K562 (cell line): Measurements from ENCODE around the gene DHPS. TPM values are rescaled to one million over a fixed set of nuclear protein-coding genes. Genes with fewer than 3 reads are reported as not detected.

Experiments
- ASH1L ChIP-seq: fragments of 450-650 bp; IDR thresholded peaks from 2 replicates; pipeline ENCODE4 v1.6.1; 2018; ENCODE audit warnings: borderline replicate concordance, mild to moderate bottlenecking, low read depth; ENCODE audit not compliant: partially characterized antibody
- E2F6 ChIP-seq, 2 experiments: IDR thresholded peaks; 2 replicates each; pipeline ENCODE4 v1.6.1; 2011; ENCODE audit warnings: borderline replicate concordance in 1 of 2, control low read depth in 1 of 2, low read depth in 1 of 2, low read length in 1 of 2, mild to moderate bottlenecking in 1 of 2, mixed read lengths in 1 of 2, moderate library complexity in 1 of 2; ENCODE audit not compliant: insufficient read depth in 1 of 2, insufficient read length in 1 of 2, poor library complexity in 1 of 2, severe bottlenecking in 1 of 2; ENCODE audit errors: extremely low read depth in 1 of 2
- IFI16 ChIP-seq: fragments of 250-450 bp; sonication (Bioruptor Pico); IDR thresholded peaks from 2 replicates; pipeline ENCODE4 v2.1.2; 2022; ENCODE audit warnings: mild to moderate bottlenecking, inconsistent platforms
- MBD2 ChIP-seq: sonication (generic); IDR thresholded peaks from 2 replicates; pipeline ENCODE4 v1.6.1; 2016; ENCODE audit warnings: low read depth, borderline replicate concordance
- MEF2A ChIP-seq: IDR thresholded peaks from 2 replicates; pipeline ENCODE4 v1.6.1; 2011; ENCODE audit warnings: low read depth, mild to moderate bottlenecking, low read length, moderate library complexity; ENCODE audit not compliant: control insufficient read depth
- NFE2 ChIP-seq: IDR thresholded peaks from 2 replicates; pipeline ENCODE4 v1.6.1; 2014; ENCODE audit warnings: antibody characterized with exemption, low read depth
- NFIC ChIP-seq: fragments of 450-650 bp; IDR thresholded peaks from 2 replicates; pipeline ENCODE4 v1.6.1; 2017; ENCODE audit warnings: mild to moderate bottlenecking, inconsistent platforms
- PHF21A ChIP-seq: fragments of 450-650 bp; IDR thresholded peaks from 2 replicates; pipeline ENCODE4 v1.6.1; 2017; ENCODE audit warnings: low read depth, borderline replicate concordance
- POLR2G ChIP-seq: fragments of 200-400 bp; formaldehyde crosslinking; IDR thresholded peaks from 2 replicates; pipeline ENCODE4 v1.6.1; 2017; ENCODE audit warnings: low read depth, mild to moderate bottlenecking, antibody characterized with exemption, low read length, moderate library complexity
- SMAD4 ChIP-seq: fragments of 250-450 bp; sonication (Bioruptor Pico); conservative IDR thresholded peaks from 2 replicates; pipeline ENCODE4 v1.8.0; 2021; ENCODE audit warnings: inconsistent platforms, mild to moderate bottlenecking, moderate library complexity
- SRSF9 ChIP-seq: fragments of 200-400 bp; formaldehyde crosslinking; IDR thresholded peaks from 2 replicates; pipeline ENCODE4 v1.6.1; 2017; ENCODE audit warnings: low read depth, low read length, borderline replicate concordance
- TFAM ChIP-seq: fragments of 250-450 bp; sonication (Bioruptor Pico); conservative IDR thresholded peaks from 2 replicates; pipeline ENCODE4 v1.5.0; 2021; ENCODE audit warnings: mild to moderate bottlenecking, moderate library complexity
- TSC22D4 ChIP-seq: fragments of 450-650 bp; IDR thresholded peaks from 2 replicates; pipeline ENCODE4 v1.6.1; 2016; ENCODE audit warnings: missing genetic modification characterization, missing biosample characterization, control low read depth
- YY1 ChIP-seq, 3 experiments: IDR thresholded peaks; 2 replicates each; pipeline ENCODE4 v1.6.1; 2011; ENCODE audit warnings: low read length in 2 of 3, mild to moderate bottlenecking in 2 of 3, moderate library complexity in 2 of 3, borderline replicate concordance in 1 of 3, control low read depth in 1 of 3, low read depth in 1 of 3; ENCODE audit not compliant: insufficient read depth in 3 of 3, insufficient replicate concordance in 2 of 3, control insufficient read depth in 1 of 3, insufficient read length in 1 of 3; ENCODE audit errors: extremely low read depth in 1 of 3
- ZNF3 ChIP-seq: fragments of 250-450 bp; sonication (Bioruptor Pico); IDR thresholded peaks from 2 replicates; pipeline ENCODE4 v1.5.0; 2021; ENCODE audit warnings: mild to moderate bottlenecking, moderate library complexity
- ZNF589 ChIP-seq: fragments of 200-800 bp; sonication (Bioruptor generic); IDR thresholded peaks from 2 replicates; pipeline ENCODE4 v1.6.1; 2016; ENCODE audit warnings: low read depth, missing genetic modification characterization, missing compliant biosample characterization
- ZNF717 ChIP-seq: fragments of 250-450 bp; sonication (Bioruptor Pico); IDR thresholded peaks from 2 replicates; pipeline ENCODE4 v1.5.0; 2021
- polyA plus RNA-seq, 8 experiments: library from polyadenylated mRNA; depleted of rRNA in 4 of 8; stranded (reverse) in 5 of 8; unstranded in 3 of 8; fragments of >200 nt; fragmentation: Nextera tagmentation in 2 of 8; fragmentation: Illumina TruSeq in 1 of 8; extraction: Ambion mirVana in 2 of 8; extraction: Trizol in 1 of 8; gene quantifications; 2 replicates each; pipeline versions ENCODE4 v1.2.1 to v1.2.3, GENCODE V29; 2011 to 2014; ENCODE audit warnings: inconsistent platforms in 1 of 8, missing spikeins in 1 of 8
- total RNA-seq, 7 experiments: library from RNA; depleted of rRNA in 6 of 7; stranded (reverse); fragments of >200 nt in 6 of 7; fragmentation: Illumina TruSeq in 2 of 7; extraction: Trizol in 2 of 7; gene quantifications; 2 replicates each; pipeline versions ENCODE4 v1.2.1 to v1.2.3, GENCODE V29; 2011 to 2021; ENCODE audit warnings: low replicate concordance in 1 of 7
- TF ChIP-seq, protein P1 (sequence below): fragments of 250-450 bp; sonication (Bioruptor Pico); IDR thresholded peaks from 2 replicates; pipeline ENCODE4 v1.8.0; 2021; ENCODE audit warnings: borderline replicate concordance, mild to moderate bottlenecking, moderate library complexity; ENCODE audit not compliant: poor library complexity, severe bottlenecking
- TF ChIP-seq, protein P2 (sequence below): sonication (generic); formaldehyde crosslinking; IDR thresholded peaks from 2 replicates; pipeline ENCODE4 v1.8.1; 2023; ENCODE audit warnings: missing genetic modification reagents, mild to moderate bottlenecking, borderline replicate concordance
- TF ChIP-seq, protein P3 (sequence below): IDR thresholded peaks from 2 replicates; pipeline ENCODE4 v1.6.1; 2016; ENCODE audit warnings: missing genetic modification characterization, missing compliant biosample characterization

DHPS gene
- total and polyA plus RNA-seq, 9 of the 15 experiments (the other 6 are each of a cell fraction or from before 2014, with no cell fraction given): 47.1 to 110 (median 79.9) TPM

DNA sequence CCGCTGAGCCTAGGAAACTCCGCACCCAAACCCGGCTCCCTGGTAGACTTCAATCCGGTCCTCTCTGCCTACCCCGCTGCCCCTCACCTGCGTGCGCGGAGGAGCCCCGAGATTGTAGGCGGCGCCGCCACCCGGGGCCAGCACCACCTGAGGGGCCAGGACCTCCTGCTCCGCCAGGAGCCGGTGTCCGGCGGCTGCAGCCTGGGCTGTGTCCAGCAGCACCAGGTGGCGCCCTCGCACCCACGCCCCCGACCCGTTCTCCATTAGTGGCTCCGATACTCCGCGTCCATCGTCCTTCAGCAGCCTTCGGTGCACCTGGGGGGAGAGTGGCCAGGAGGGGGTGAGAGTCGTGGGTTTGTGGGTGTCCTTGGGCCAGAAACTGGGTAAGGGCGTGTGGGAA lies 33.6 kb downstream of the DHPS start (continued):
- TF ChIP-seq YY1 (IDR thresholded peaks at IDR 0.05; ENCODE audit: borderline replicate concordance in 1 of 3, control insufficient read depth in 1 of 3, extremely low read depth in 1 of 3, insufficient read depth in 3 of 3, insufficient read length in 1 of 3, insufficient replicate concordance in 2 of 3, low read depth in 1 of 3, low read length in 2 of 3): peak in 1 of 3 experiments; percentile 19
- no peak for TF ChIP-seq POLR2G
- TF ChIP-seq NFE2: no peak
- TF ChIP-seq ZNF3 (CRISPR knock-in tag): no peak
- no peak for TF ChIP-seq PHF21A
- no peak for TF ChIP-seq SMAD4 (CRISPR knock-in tag)
- 0 out of 2 replicates have a peak, but pooled peaks have one; percentile 22 for TF ChIP-seq NFIC
- TF ChIP-seq, protein P1, sequence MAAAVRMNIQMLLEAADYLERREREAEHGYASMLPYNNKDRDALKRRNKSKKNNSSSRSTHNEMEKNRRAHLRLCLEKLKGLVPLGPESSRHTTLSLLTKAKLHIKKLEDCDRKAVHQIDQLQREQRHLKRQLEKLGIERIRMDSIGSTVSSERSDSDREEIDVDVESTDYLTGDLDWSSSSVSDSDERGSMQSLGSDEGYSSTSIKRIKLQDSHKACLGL (CRISPR knock-in tag): no peak
- TF ChIP-seq ASH1L: no peak
- TF ChIP-seq TSC22D4 (tag): no peak
- TF ChIP-seq ZNF589 (CRISPR knock-in tag): no peak
- TF ChIP-seq IFI16 (CRISPR knock-in tag): no peak
- 0 out of 2 replicates have a peak, but pooled peaks have one; percentile 13 for TF ChIP-seq MBD2
- TF ChIP-seq, protein P2, sequence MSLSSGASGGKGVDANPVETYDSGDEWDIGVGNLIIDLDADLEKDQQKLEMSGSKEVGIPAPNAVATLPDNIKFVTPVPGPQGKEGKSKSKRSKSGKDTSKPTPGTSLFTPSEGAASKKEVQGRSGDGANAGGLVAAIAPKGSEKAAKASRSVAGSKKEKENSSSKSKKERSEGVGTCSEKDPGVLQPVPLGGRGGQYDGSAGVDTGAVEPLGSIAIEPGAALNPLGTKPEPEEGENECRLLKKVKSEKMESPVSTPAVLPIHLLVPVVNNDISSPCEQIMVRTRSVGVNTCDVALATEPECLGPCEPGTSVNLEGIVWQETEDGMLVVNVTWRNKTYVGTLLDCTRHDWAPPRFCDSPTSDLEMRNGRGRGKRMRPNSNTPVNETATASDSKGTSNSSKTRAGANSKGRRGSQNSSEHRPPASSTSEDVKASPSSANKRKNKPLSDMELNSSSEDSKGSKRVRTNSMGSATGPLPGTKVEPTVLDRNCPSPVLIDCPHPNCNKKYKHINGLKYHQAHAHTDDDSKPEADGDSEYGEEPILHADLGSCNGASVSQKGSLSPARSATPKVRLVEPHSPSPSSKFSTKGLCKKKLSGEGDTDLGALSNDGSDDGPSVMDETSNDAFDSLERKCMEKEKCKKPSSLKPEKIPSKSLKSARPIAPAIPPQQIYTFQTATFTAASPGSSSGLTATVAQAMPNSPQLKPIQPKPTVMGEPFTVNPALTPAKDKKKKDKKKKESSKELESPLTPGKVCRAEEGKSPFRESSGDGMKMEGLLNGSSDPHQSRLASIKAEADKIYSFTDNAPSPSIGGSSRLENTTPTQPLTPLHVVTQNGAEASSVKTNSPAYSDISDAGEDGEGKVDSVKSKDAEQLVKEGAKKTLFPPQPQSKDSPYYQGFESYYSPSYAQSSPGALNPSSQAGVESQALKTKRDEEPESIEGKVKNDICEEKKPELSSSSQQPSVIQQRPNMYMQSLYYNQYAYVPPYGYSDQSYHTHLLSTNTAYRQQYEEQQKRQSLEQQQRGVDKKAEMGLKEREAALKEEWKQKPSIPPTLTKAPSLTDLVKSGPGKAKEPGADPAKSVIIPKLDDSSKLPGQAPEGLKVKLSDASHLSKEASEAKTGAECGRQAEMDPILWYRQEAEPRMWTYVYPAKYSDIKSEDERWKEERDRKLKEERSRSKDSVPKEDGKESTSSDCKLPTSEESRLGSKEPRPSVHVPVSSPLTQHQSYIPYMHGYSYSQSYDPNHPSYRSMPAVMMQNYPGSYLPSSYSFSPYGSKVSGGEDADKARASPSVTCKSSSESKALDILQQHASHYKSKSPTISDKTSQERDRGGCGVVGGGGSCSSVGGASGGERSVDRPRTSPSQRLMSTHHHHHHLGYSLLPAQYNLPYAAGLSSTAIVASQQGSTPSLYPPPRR (CRISPR knock-in tag): no peak
- TF ChIP-seq SRSF9: no peak
- no peak for TF ChIP-seq ZNF717 (CRISPR knock-in tag)
- TF ChIP-seq, protein P3, sequence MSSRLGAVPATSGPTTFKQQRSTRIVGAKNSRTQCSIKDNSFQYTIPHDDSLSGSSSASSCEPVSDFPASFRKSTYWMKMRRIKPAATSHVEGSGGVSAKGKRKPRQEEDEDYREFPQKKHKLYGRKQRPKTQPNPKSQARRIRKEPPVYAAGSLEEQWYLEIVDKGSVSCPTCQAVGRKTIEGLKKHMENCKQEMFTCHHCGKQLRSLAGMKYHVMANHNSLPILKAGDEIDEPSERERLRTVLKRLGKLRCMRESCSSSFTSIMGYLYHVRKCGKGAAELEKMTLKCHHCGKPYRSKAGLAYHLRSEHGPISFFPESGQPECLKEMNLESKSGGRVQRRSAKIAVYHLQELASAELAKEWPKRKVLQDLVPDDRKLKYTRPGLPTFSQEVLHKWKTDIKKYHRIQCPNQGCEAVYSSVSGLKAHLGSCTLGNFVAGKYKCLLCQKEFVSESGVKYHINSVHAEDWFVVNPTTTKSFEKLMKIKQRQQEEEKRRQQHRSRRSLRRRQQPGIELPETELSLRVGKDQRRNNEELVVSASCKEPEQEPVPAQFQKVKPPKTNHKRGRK: no peak
- TF ChIP-seq E2F6 (IDR thresholded peaks at IDR 0.05; ENCODE audit: borderline replicate concordance in 1 of 2, extremely low read depth in 1 of 2, insufficient read depth in 1 of 2, insufficient read length in 1 of 2, low read depth in 1 of 2, low read length in 1 of 2, poor library complexity in 1 of 2, severe bottlenecking in 1 of 2): peak in 1 of 2 experiments; percentile 57
- TF ChIP-seq TFAM (CRISPR knock-in tag): no peak
- no peak for TF ChIP-seq MEF2A
